Motor neuron (in vitro differentiated cells): ENCODE measurements around the gene NDUFS1. TPM values are rescaled to one million over a fixed set of nuclear protein-coding genes. Genes with fewer than 3 reads are reported as not detected.
"Not testable (repeated sequence)": the region's sequence is repeated elsewhere in the genome, so short reads cannot be mapped to it uniquely, and the experiment has no call there.

Source experiments
- ATAC-seq, 8 experiments: fragments of 200-7000 bp; cut with Tn5 transposase; replicated peaks in 6 of 8; 2 replicates each; pipeline ENCODE4 v1.8.0; 2021; ENCODE audit warnings: mild to moderate bottlenecking in 8 of 8, moderate library complexity in 8 of 8
- H3K27ac ChIP-seq, 2 donors: fragments of 250-450 bp; sonication (Bioruptor Pico); 2 replicates each; pipeline ENCODE4 v1.9.0; 2021; ENCODE audit warnings: antibody characterized with exemption in 2 of 2, mild to moderate bottlenecking in 2 of 2, moderate library complexity in 1 of 2
- H3K4me1 ChIP-seq, 2 donors: fragments of 250-450 bp; sonication (Bioruptor Pico); replicated peaks in 1 of 2; 2 replicates each; pipeline ENCODE4 v1.6.1; 2021; ENCODE audit warnings: antibody characterized with exemption in 2 of 2, mild to moderate bottlenecking in 2 of 2, moderate library complexity in 1 of 2
- H3K4me3 ChIP-seq, 5 donors: fragments of 250-450 bp; sonication (Bioruptor Pico); 2 replicates each; pipeline ENCODE4 v1.9.0; 2021; ENCODE audit warnings: antibody characterized with exemption in 5 of 5, mild to moderate bottlenecking in 5 of 5, moderate library complexity in 4 of 5
- WGBS, 10 experiments: fragments of 450-650 bp; shearing (Covaris generic); methylation state at CpG; one replicate each; pipeline ENCODE4 v1.0.0; 2022; 5-methylcytosine and 5-hydroxymethylcytosine counted together
- in situ Hi-C, 9 experiments: fragments of 400-800 bp; cut with MboI; loops; one replicate each; pipeline ENCODE4 v1.15.0; 2021; ENCODE audit warnings: low sequenced_read_pairs in 9 of 9, low pct_unique_long_range_greater_than_20kb in 2 of 9; ENCODE audit not compliant: unreplicated experiment in 9 of 9
- total RNA-seq, 8 experiments: library from RNA; unstranded; fragments of 300-600 nt; gene quantifications; 2 replicates each; pipeline versions ENCODE4 v1.2.3 to v1.2.4, GENCODE V29; 2022

The NDUFS1 gene
- total RNA-seq, 8 experiments from 2014 or later = 64.0 to 108 (median 75.8) TPM

DNA sequence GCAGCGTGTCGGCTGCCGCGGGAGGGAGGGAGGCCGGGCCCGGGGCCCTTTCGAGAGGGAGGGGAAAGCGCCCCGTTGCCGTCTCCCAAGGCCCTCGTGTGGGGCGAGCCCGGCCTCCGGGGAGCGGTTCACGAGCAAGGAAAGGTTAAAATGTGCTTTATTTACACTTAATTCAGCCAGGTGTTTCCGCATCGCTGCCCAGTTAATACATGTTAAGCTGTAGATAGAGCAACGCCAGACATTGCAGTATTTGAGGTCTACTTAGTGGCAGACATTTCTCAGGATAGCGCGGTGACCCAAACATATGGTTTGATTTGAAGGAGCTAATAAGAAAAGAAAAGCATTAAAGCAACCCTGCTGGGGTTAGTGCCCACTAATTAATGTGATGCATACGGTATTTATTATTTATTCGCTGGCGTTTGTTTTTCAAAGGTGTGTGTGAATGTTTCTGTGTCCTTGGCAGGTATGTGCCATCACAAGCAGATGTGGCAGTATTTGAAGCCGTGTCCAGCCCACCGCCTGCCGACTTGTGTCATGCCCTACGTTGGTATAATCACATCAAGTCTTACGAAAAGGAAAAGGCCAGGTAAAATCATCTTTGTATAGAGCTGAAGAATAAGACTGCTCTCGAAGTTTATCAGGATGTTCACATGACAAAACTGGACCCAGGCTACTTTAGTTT is 1.0 kb upstream of the NDUFS1 start:
- Histone ChIP-seq H3K4me1 (peaks cover 3 to 11% of the 10 kb centered on the region in 2 donors), H3K27ac (peak overlapping the region; percentile 83 to 87), H3K4me3 (peak overlapping the region; percentile 47 to 93 (median 65))
- 0 to 7% (median 0%) methylated on average over 1 to 13 of the region's 30 CpGs; no CpG with 5 or more reads in 1 of the 10 experiments for WGBS, 10 experiments
- ATAC-seq = peak in 7 of 8 experiments; percentile 0 to 63 (median 47)
- in situ Hi-C loops = loop anchor here in 2 of 9 experiments (10.0 to 25.0 kb wide), 3 partner anchors 105 to 277 kb away; partner anchors contain the start of gene ADAM23 (in 1 of the 2)

DNA sequence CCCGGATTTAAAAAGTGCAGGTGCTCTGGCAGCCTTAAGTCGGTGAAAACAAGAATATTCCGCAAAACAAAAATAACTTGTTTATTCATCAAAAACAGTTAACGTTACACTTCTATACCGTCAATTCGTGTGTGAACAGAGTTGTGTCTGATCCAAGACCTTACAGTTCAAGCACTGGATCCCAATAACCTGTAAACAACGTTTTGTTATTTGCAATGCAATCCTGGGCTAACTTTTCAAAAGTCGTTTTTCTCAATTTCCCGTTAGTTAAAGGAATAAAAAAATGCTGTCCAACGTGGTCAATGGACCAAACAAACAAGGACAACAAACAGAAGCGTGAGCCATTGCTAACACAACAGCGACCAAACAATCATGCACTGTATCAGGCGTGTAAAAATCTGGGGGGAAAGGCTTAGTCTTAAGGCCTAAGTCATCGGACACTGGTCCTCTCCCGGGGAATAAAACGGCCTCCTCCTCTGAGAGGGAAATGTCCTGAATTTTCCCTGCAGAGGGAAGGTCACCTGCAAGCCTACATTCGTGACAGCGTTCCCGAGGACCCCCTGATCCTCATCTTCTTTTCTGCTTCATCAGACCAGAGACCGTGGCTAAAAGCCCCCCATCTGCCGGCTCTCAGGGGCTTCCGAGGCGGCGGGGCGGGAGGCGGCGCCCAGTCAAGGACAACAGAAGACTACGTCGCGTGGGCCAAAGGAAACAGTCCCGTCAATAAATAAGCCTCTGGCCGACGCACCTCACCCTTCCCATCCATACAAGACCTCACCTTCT is 490 bp downstream of the NDUFS1 start:
- in situ Hi-C loops = loop anchor here in 2 of 9 experiments (25.0 kb wide), 2 partner anchors 204 to 279 kb away; partner anchors contain the start of gene ADAM23 (in 1 of the 2)
- peak; percentile 0 to 30 (median 2) for ATAC-seq
- Histone ChIP-seq H3K4me3 (peak overlapping the region; percentile 47 to 93 (median 65)), H3K4me1 (peaks cover 3 to 11% of the 10 kb centered on the region in 2 donors), H3K27ac (peak overlapping the region; percentile 92 to 95)
- 0 to 2% (median 0%) methylated on average over 8 to 21 of the region's 33 CpGs; no CpG with 5 or more reads in 1 of the 10 experiments for WGBS, 10 experiments

DNA sequence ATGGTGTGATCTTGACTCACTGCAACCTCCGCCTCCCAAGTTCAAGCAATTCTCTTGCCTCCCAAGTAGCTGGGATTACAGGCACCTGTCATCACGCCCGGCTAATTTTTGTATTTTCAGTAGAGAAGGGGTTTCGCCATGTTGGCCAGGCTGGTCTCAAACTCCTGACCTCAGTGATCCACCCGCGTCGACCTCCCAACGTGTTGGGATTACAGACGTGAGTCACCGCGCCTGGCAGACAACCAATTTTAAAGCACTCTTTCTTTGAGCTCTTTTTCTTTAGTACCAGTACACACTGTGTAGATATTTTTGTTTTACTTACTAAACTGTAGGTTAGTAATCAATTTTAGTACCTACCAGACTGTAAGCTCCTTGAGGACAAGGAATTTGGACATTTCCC is 2.2 kb downstream of the NDUFS1 start:
- in situ Hi-C loops = loop anchor here in 2 of 9 experiments (25.0 kb wide), 2 partner anchors 205 to 280 kb away; partner anchors contain the start of gene ADAM23 (in 1 of the 2)
- WGBS, 10 experiments = 92 to 100% (median 97%) methylated on average over 2 to 11 of the region's 11 CpGs; no CpG with 5 or more reads in 3 of the 10 experiments
- ATAC-seq, H3K4me3 ChIP-seq, H3K27ac ChIP-seq: not testable (repeated sequence)
- H3K4me1 ChIP-seq = peaks cover 3 to 11% of the 10 kb centered on the region in 2 donors

DNA sequence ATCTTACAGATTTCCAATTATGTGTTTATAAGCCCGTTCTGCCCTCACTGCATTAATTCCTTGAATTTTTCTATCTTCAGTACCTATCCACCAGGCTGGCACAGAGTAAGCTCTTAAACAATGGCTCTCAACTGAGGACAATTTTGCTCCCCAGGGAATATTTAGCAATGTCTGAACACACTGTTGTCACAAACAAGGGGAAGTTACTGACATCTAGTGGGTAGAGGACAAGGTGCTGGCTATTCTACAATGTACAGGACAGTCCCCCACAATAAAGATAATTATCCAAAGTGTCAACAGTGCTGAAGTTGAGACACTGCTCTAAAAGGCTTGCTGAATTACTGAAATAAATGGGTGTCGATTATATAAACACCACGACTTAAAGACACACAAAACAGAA is 5.0 kb downstream of the NDUFS1 start:
- peak in 6 of 8 experiments; percentile 5 to 35 (median 19) for ATAC-seq

DNA sequence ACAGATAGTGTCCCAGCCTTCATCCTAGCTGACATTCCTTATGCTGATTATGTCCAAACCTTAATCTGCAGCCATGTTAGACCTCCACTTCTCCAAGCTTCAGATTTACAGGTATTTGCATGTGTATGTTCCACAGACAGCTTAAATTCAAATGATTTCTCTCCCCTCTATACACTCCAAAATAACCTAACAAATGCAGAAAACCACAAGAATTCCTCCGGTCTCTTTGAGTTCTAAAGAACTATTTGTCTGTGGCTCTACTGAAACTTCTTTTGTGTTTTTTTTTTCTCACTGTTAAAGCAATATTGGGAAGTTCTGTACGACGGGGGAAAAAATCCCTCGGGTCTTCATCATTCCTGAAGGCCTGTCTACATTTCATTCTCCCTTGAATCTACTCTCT is 8.6 kb downstream of the NDUFS1 start:
- no peak overlapping the region for H3K4me3 ChIP-seq
- no peak for ATAC-seq
- H3K4me1 ChIP-seq = no peaks in the 10 kb centered on the region
- in situ Hi-C loops = loop anchor here in 2 of 9 experiments (25.0 kb wide), 2 partner anchors 212 to 287 kb away; partner anchors contain the start of gene ADAM23 (in 1 of the 2)
- 60 to 100% (median 84%) methylated on average over 1 to 4 of the region's 4 CpGs for WGBS, 10 experiments
- H3K27ac ChIP-seq = no peak overlapping the region

More for the DNA sequence above, 5.0 kb downstream of the NDUFS1 start:
- 67 to 96% (median 89%) methylated on average over 1 to 3 of the region's 3 CpGs; no CpG with 5 or more reads in 2 of the 10 experiments for WGBS, 10 experiments
- in situ Hi-C loops = loop anchor here in 2 of 9 experiments (25.0 kb wide), 2 partner anchors 208 to 283 kb away; partner anchors contain the start of gene ADAM23 (in 1 of the 2)
- Histone ChIP-seq H3K4me3 (no peak overlapping the region), H3K4me1 (peaks cover 0 to 4% of the 10 kb centered on the region in 2 donors), H3K27ac (no peak overlapping the region)

DNA sequence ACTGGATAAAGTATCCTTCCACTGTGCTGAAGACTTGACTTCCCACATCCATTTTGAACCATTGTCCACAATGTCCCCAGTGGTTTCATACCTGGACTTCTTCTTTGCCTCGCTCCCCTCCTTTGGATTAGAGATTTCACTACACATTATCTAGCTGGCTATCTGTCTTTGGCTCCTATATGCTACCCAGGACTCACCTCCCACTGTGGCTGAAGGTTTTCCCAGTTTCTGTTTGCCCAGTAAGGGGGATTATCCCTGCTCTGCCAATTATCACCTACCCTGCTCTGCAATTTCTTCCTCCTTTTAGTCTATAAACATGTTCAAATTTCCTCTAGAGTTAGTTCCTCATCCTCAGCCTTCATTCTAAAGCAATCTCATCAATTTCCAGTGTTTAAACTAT is 9.1 kb downstream of the NDUFS1 start:
- 90 to 100% (median 100%) methylated on average over 1 of the region's 1 CpG; no CpG with 5 or more reads in 6 of the 10 experiments for WGBS, 10 experiments
- Histone ChIP-seq H3K4me3 (no peak overlapping the region), H3K27ac (no peak overlapping the region), H3K4me1 (no peaks in the 10 kb centered on the region)
- in situ Hi-C loops = loop anchor here in 2 of 9 experiments (25.0 kb wide), 2 partner anchors 212 to 287 kb away; partner anchors contain the start of gene ADAM23 (in 1 of the 2)
- no peak for ATAC-seq

DNA sequence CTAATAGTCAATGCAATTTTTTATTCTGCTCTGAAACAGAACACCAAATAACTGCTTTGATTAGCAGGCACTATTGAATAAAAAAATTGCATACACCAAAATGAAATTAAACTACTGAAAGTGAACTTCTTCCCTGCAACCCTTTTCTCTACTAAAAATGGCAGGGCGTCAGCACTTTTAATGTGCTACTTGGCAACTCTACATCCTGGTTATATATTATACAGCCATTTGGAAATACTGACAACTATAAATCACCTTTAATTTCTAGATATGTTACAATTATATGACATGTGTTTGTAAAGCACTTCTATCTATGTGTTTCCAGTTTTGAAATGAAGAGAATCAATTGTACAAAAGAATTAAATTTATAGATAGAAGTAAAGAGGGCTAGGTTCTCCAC is 9.9 kb downstream of the NDUFS1 start:
- Histone ChIP-seq H3K4me3 (no peak overlapping the region), H3K27ac (no peak overlapping the region), H3K4me1 (no peaks in the 10 kb centered on the region)
- ATAC-seq = no peak
- in situ Hi-C loops = no loop called here
- WGBS, 10 experiments = 80 to 100% (median 97%) methylated on average over 1 of the region's 1 CpG; no CpG with 5 or more reads in 2 of the 10 experiments

DNA sequence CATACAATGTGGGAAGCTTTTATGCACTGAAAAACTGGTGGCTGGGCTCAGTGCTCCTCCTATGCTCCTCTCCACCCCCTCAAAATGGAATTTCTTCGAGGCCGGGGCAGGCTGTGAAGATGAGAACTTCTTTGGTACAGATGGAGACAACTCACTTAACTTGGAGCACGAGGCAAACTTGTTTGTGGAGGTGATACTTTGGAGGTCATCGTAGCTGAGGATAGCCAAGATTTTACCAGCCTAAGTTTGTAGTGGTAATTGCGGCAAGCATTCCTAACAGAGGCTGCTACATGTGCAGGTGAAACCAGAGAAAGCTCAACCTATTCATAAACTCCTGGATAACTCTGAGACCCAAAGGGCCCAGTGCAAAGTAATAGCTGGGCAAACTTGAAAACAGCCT is 13.6 kb downstream of the NDUFS1 start:
- ATAC-seq = no peak
- H3K27ac ChIP-seq = no peak overlapping the region
- no peak overlapping the region for H3K4me3 ChIP-seq
- H3K4me1 ChIP-seq = no peaks in the 10 kb centered on the region
- in situ Hi-C loops = no loop called here
- 58 to 100% (median 93%) methylated on average over 2 to 5 of the region's 5 CpGs; no CpG with 5 or more reads in 3 of the 10 experiments for WGBS, 10 experiments

DNA sequence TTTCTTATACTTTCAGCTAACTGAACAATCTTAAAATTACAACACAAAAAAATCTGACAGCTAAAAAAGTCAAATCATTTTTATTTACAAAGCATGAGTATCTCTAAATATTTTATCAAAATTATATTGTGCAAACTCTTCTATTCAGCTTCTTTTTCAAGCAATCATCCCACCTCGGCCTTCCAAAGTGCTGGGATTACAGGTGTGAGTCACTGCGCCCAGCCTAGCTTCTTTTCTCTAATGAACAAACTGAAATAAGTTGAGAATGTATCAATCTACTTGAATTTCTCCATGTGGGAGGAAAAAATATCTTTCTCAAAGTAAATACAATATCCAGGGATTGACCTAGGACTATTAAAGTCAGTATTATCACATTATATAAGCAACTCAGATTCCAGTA is 14.9 kb downstream of the NDUFS1 start:
- WGBS, 10 experiments = 86 to 100% (median 94%) methylated on average over 2 of the region's 2 CpGs; no CpG with 5 or more reads in 1 of the 10 experiments
- in situ Hi-C loops = no loop called here
- H3K4me1 ChIP-seq = no peaks in the 10 kb centered on the region
- no peak overlapping the region for H3K4me3 ChIP-seq
- ATAC-seq = no peak
- no peak overlapping the region for H3K27ac ChIP-seq

DNA sequence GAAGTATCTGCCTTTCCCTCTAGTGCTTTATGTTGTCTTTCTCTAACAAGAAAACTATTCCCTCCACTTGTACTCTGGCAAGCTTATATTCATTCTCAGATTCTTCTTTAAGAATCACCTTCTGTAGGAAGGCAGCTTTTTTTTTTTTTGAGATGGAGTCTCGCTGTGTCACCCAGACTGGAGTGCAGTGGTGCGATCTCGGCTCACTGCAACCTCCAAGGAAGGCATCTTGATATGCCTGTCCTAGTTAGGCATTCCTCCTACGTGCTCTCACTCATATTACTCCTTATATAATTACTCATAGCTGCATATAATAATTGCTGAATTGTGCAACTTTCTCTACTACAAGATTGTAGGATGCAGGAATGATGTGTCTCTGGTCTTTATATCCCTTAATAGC is 15.8 kb downstream of the NDUFS1 start:
- Histone ChIP-seq H3K4me3 (no peak overlapping the region), H3K27ac (no peak overlapping the region), H3K4me1 (no peaks in the 10 kb centered on the region)
- ATAC-seq = no peak
- WGBS, 10 experiments = 50 to 100% (median 95%) methylated on average over 1 to 4 of the region's 4 CpGs; no CpG with 5 or more reads in 2 of the 10 experiments
- in situ Hi-C loops = no loop called here

DNA sequence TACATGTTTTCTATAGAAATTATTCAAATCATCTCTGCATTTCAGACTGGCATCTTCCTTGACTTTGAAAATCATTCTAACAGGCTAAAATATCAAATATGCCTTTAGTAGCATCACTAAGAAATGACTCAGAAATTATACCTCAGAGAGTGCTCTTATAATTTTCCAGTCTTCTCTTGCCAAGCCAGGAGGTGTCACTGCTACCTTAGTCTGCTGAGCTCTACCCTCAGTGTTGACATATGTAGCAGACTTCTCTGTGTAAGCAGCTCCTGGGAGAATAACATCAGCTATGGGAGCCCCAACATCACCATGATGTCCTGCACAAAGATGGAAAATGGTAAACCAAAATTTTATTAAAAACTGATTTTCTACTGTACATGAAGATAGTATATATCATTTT is 31.6 kb downstream of the NDUFS1 start:
- peak in 1 of 8 experiments; percentile 44 for ATAC-seq
- no peaks in the 10 kb centered on the region for H3K4me1 ChIP-seq
- no peak overlapping the region for H3K27ac ChIP-seq
- in situ Hi-C loops = no loop called here
- H3K4me3 ChIP-seq = no peak overlapping the region

DNA sequence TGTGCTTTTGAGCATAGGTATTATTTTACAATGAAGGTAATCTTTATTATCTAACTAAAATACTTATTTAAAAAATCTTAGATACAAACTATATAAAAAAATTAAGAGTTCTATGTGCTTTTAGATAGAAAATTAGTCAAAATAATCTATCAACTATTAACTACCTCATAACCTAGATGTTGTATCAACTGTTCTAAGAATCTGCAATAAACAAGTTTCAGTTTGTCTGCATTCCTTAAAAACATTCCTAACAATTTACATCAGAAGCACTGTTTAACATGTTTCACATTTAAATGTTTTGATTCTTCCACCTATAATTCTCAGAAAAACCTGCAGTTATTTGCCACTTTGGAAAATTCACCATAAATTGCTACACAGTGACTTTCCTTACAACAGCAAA is 33.3 kb downstream of the NDUFS1 start:
- no peak for ATAC-seq
- H3K4me1 ChIP-seq = no peaks in the 10 kb centered on the region
- in situ Hi-C loops = no loop called here
- H3K4me3 ChIP-seq = no peak overlapping the region
- no peak overlapping the region for H3K27ac ChIP-seq

DNA sequence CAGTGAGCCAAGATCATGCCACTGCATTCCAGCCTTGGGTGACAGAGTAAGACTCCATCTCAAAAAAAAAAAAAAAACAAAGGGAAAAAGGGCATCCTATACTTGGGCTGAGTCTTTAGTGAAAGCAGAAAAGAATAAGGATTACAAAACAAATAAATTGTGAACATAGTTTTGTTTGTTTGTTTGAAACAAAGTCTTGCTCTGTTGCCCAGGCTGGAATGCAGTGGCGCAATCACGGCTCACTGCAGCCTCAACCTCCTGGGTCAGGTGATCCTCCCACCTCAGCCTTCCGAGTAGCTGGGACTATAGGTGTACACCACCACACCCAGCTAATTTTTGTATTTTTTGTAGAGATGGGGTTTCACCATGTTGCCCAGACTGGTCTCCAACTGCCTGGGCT is 36.7 kb downstream of the NDUFS1 start:
- 80 to 100% (median 100%) methylated on average over 1 to 3 of the region's 3 CpGs for WGBS, 10 experiments
- in situ Hi-C loops, H3K27ac ChIP-seq, H3K4me1 ChIP-seq, H3K4me3 ChIP-seq, ATAC-seq: not testable (repeated sequence)
